ENCODE measurements around the gene C6orf132.
"Not testable (repeated sequence)": the region's sequence is repeated elsewhere in the genome, so short reads cannot be mapped to it uniquely, and the experiment has no call there.

C6orf132 gene

GRCh38 chr6:42159431-42160024 is 17.1 kb upstream of the C6orf132 start:
- DNase-seq (ENCODE audit: low read depth in 2 of 2) = no peak

- DNase-seq (ENCODE audit: low read depth in 2 of 2) = no peak
Observed at GRCh38 chr6:42158631-42159030, 16.2 kb upstream of the C6orf132 start.

- no peak for DNase-seq (ENCODE audit: low read depth in 2 of 2)
Observed at GRCh38 chr6:42158011-42158410, 15.6 kb upstream of the C6orf132 start.

GRCh38 chr6:42156638-42157037 is 14.2 kb upstream of the C6orf132 start:
- DNase-seq (ENCODE audit: low read depth in 2 of 2) = no peak

GRCh38 chr6:42155293-42155692 is 12.9 kb upstream of the C6orf132 start:
- no peak for DNase-seq (ENCODE audit: low read depth in 2 of 2)

GRCh38 chr6:42154461-42155209 is 12.2 kb upstream of the C6orf132 start:
- no peak for DNase-seq (ENCODE audit: low read depth in 2 of 2)

GRCh38 chr6:42153921-42154320 is 11.5 kb upstream of the C6orf132 start:
- no peak for DNase-seq (ENCODE audit: low read depth in 2 of 2)

GRCh38 chr6:42152528-42153213 is 10.3 kb upstream of the C6orf132 start:
- DNase-seq (ENCODE audit: low read depth in 2 of 2) = not testable (repeated sequence)

GRCh38 chr6:42152024-42152423 is 9.6 kb upstream of the C6orf132 start:
- no peak for DNase-seq (ENCODE audit: low read depth in 2 of 2)

GRCh38 chr6:42150254-42150653 is 7.8 kb upstream of the C6orf132 start:
- DNase-seq (ENCODE audit: low read depth in 2 of 2) = no peak

GRCh38 chr6:42148058-42148457 is 5.6 kb upstream of the C6orf132 start:
- no peak for DNase-seq (ENCODE audit: low read depth in 2 of 2)

GRCh38 chr6:42147138-42147562 is 4.7 kb upstream of the C6orf132 start:
- no peak for DNase-seq (ENCODE audit: low read depth in 2 of 2)

GRCh38 chr6:42141603-42142117 is 760 bp downstream of the C6orf132 start:
- no peak for DNase-seq (ENCODE audit: low read depth in 2 of 2)

- no peak for DNase-seq (ENCODE audit: low read depth in 2 of 2)
Observed at GRCh38 chr6:42140756-42141602, 1.4 kb downstream of the C6orf132 start.

GRCh38 chr6:42140032-42140431 is 2.4 kb downstream of the C6orf132 start:
- DNase-seq (ENCODE audit: low read depth in 2 of 2) = no peak

GRCh38 chr6:42138630-42139619 is 3.5 kb downstream of the C6orf132 start:
- no peak for DNase-seq (ENCODE audit: low read depth in 2 of 2)

- DNase-seq (ENCODE audit: low read depth in 2 of 2) = no peak
Observed at GRCh38 chr6:42138190-42138589, 4.2 kb downstream of the C6orf132 start.

- no peak for DNase-seq (ENCODE audit: low read depth in 2 of 2)
Observed at GRCh38 chr6:42137194-42137753, 5.1 kb downstream of the C6orf132 start.

- peak; percentile 9 to 26 for DNase-seq (ENCODE audit: low read depth in 2 of 2)
Observed at GRCh38 chr6:42136508-42137193, 5.8 kb downstream of the C6orf132 start.

GRCh38 chr6:42135722-42136121 is 6.7 kb downstream of the C6orf132 start:
- no peak for DNase-seq (ENCODE audit: low read depth in 2 of 2)

Data from stimulated activated CD4-positive, alpha-beta T cell treated with anti-CD3 and anti-CD28 coated beads, Interleukin-15, amount 100 ng/mL, for 48 hours (primary cell).